HL-60/S4 treated with phorbol 12-myristate 13-acetate at 8.2 ng/mL for 4 days and 3 days (cell line): ENCODE results near the gene LIMS4.
"Not testable (repeated sequence)": the region's sequence is repeated elsewhere in the genome, so short reads cannot be mapped to it uniquely, and the experiment has no call there.

Experiments
- in situ Hi-C: fragments of 300-500 bp; cut with MboI; formaldehyde crosslinking; loops from 2 replicates; pipeline ENCODE4 v1.15.0; 2022; ENCODE audit warnings: low sequenced_read_pairs

Gene LIMS4

GRCh38 chr2:110450951-110451350 lies 21.7 kb downstream of the LIMS4 start:
- in situ Hi-C loops: not testable (repeated sequence)

GRCh38 chr2:110449127-110449947 lies 23.3 kb downstream of the LIMS4 start:
- in situ Hi-C loops: not testable (repeated sequence)

GRCh38 chr2:110446644-110447043 lies 26.0 kb downstream of the LIMS4 start:
- in situ Hi-C loops: not testable (repeated sequence)

- in situ Hi-C loops: not testable (repeated sequence)
These were observed 29.2 kb downstream of the LIMS4 start for GRCh38 chr2:110443305-110444005.

GRCh38 chr2:110441905-110442304 lies 30.7 kb downstream of the LIMS4 start:
- in situ Hi-C loops: not testable (repeated sequence)

- in situ Hi-C loops: not testable (repeated sequence)
These were observed 38.1 kb downstream of the LIMS4 start for GRCh38 chr2:110434565-110434964.

GRCh38 chr2:110425725-110426124 lies 46.9 kb downstream of the LIMS4 start:
- in situ Hi-C loops: not testable (repeated sequence)

GRCh38 chr2:110424421-110424820 lies 48.2 kb downstream of the LIMS4 start:
- in situ Hi-C loops: not testable (repeated sequence)

- in situ Hi-C loops: not testable (repeated sequence)
These were observed 49.0 kb downstream of the LIMS4 start for GRCh38 chr2:110423574-110423962.

GRCh38 chr2:110422852-110423573 lies 49.6 kb downstream of the LIMS4 start:
- in situ Hi-C loops: not testable (repeated sequence)

- in situ Hi-C loops: not testable (repeated sequence)
These were observed 51.8 kb downstream of the LIMS4 start for GRCh38 chr2:110420641-110421354.

GRCh38 chr2:110407142-110407541 lies 65.5 kb downstream of the LIMS4 start:
- in situ Hi-C loops: not testable (repeated sequence)

- in situ Hi-C loops: not testable (repeated sequence)
These were observed 67.6 kb downstream of the LIMS4 start for GRCh38 chr2:110404988-110405387.

- in situ Hi-C loops: not testable (repeated sequence)
These were observed 68.4 kb downstream of the LIMS4 start for GRCh38 chr2:110404246-110404645.

GRCh38 chr2:110401001-110401618 lies 71.5 kb downstream of the LIMS4 start:
- in situ Hi-C loops: not testable (repeated sequence)

GRCh38 chr2:110399378-110399777 lies 73.2 kb downstream of the LIMS4 start:
- in situ Hi-C loops: not testable (repeated sequence)

- in situ Hi-C loops: not testable (repeated sequence)
These were observed 76.6 kb downstream of the LIMS4 start for GRCh38 chr2:110395990-110396389.
